Testis (tissue), 3 donors: ENCODE measurements around the gene COL5A2. TPM values are rescaled to one million over a fixed set of nuclear protein-coding genes. Genes with fewer than 3 reads are reported as not detected.
A peak's percentile ranks its signal among the peaks of the same experiment; 100 is the strongest.

Source experiments
- DNase-seq: peaks from one replicate; pipeline ENCODE4 v3.0.0-alpha.2; 2019
- H3K27ac ChIP-seq, 2 donors: fragments of 200-600 bp; sonication (generic); one replicate each; pipeline ENCODE4 v1.5.1; 2019
- H3K27me3 ChIP-seq: fragments of 200-600 bp; sonication (generic); one replicate; pipeline ENCODE4 v1.5.1; 2019
- H3K36me3 ChIP-seq: fragments of 200-600 bp; sonication (generic); one replicate; pipeline ENCODE4 v1.5.1; 2017; ENCODE audit warnings: low read depth; ENCODE audit errors: missing control alignments
- H3K4me1 ChIP-seq: fragments of 200-600 bp; sonication (generic); one replicate; pipeline ENCODE4 v1.5.1; 2019
- H3K4me3 ChIP-seq, 2 donors: fragments of 200-600 bp; sonication (generic); one replicate each; pipeline ENCODE4 v1.5.1; 2017 to 2019
- H3K9me3 ChIP-seq: fragments of 200-600 bp; sonication (generic); one replicate; pipeline ENCODE4 v1.5.1; 2017
- POLR2A ChIP-seq: fragments of 450-650 bp; IDR thresholded peaks from one replicate; pipeline ENCODE4 v1.6.1; 2017; ENCODE audit warnings: antibody characterized with exemption, mild to moderate bottlenecking, moderate library complexity
- WGBS, 2 donors: methylation state at CpG; one replicate each; pipeline ENCODE4 v1.1.5; 2018; 5-methylcytosine and 5-hydroxymethylcytosine counted together
- intact Hi-C: fragments of 100-400 bp; cut with DNase I; formaldehyde crosslinking; loops from one replicate; pipeline ENCODE4 v1.15.1; 2023; ENCODE audit warnings: low total_unique reads
- polyA plus RNA-seq: library from polyadenylated mRNA; stranded (reverse); fragments of 350-450 nt; fragmentation: Illumina TruSeq; extraction: RNeasy Lipid Tissue Mini Kit (QIAGEN cat#74804); gene quantifications from one replicate; pipeline ENCODE4 v1.2.3, GENCODE V29; 2014; ENCODE audit warnings: low read depth, low replicate concordance; ENCODE audit not compliant: insufficient read depth
- total RNA-seq, 2 donors: library from RNA; depleted of rRNA; stranded (reverse); fragments of >200 nt; gene quantifications; one replicate each; pipeline ENCODE4 v1.2.3, GENCODE V29; 2016
- TF ChIP-seq, protein P1 (sequence below), 3 experiments: fragments of 450-650 bp in 2 of 3; fragments of 200-600 bp in 1 of 3; sonication (generic) in 1 of 3; IDR thresholded peaks; one replicate each; pipeline ENCODE4 v1.5.1; 2016 to 2019; ENCODE audit warnings: antibody characterized with exemption in 3 of 3, mild to moderate bottlenecking in 2 of 3, moderate library complexity in 1 of 3

Gene COL5A2
- total and polyA plus RNA-seq, 3 donors from 2014 or later: 12.9 to 24.7 (median 15.7) TPM

GRCh38 chr2:189013031-189013430, 166.5 kb downstream of the COL5A2 start:
- no peaks in the 10 kb centered on the region for H3K27me3 ChIP-seq
- WGBS, 2 donors: 67 to 68% methylated on average over 3 of the region's 3 CpGs
- H3K4me3 ChIP-seq: no peak overlapping the region
- H3K4me1 ChIP-seq: no peaks in the 10 kb centered on the region
- DNase-seq: no peak
- no peak overlapping the region for H3K27ac ChIP-seq
- H3K36me3 ChIP-seq: no peaks in the 10 kb centered on the region
- TF ChIP-seq, protein P1, sequence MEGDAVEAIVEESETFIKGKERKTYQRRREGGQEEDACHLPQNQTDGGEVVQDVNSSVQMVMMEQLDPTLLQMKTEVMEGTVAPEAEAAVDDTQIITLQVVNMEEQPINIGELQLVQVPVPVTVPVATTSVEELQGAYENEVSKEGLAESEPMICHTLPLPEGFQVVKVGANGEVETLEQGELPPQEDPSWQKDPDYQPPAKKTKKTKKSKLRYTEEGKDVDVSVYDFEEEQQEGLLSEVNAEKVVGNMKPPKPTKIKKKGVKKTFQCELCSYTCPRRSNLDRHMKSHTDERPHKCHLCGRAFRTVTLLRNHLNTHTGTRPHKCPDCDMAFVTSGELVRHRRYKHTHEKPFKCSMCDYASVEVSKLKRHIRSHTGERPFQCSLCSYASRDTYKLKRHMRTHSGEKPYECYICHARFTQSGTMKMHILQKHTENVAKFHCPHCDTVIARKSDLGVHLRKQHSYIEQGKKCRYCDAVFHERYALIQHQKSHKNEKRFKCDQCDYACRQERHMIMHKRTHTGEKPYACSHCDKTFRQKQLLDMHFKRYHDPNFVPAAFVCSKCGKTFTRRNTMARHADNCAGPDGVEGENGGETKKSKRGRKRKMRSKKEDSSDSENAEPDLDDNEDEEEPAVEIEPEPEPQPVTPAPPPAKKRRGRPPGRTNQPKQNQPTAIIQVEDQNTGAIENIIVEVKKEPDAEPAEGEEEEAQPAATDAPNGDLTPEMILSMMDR (IDR thresholded peaks at IDR 0.05): no peak
- no peak for TF ChIP-seq POLR2A
- H3K9me3 ChIP-seq: no peaks in the 10 kb centered on the region
- intact Hi-C loops: no loop called here

- Histone ChIP-seq H3K27me3 (no peaks in the 10 kb centered on the region), H3K27ac (peak overlapping the region in 1 of 2 donors; percentile 6), H3K9me3 (no peaks in the 10 kb centered on the region), H3K36me3 (no peaks in the 10 kb centered on the region), H3K4me3 (no peak overlapping the region), H3K4me1 (no peaks in the 10 kb centered on the region)
- WGBS, 2 donors: 72 to 73% methylated on average over 1 of the region's 1 CpG
- no peak for TF ChIP-seq POLR2A
- TF ChIP-seq, protein P1 (IDR thresholded peaks at IDR 0.05): no peak
- DNase-seq: no peak
- intact Hi-C loops: no loop called here
Observed at GRCh38 chr2:189012351-189012750, 167.2 kb downstream of the COL5A2 start.

DNA sequence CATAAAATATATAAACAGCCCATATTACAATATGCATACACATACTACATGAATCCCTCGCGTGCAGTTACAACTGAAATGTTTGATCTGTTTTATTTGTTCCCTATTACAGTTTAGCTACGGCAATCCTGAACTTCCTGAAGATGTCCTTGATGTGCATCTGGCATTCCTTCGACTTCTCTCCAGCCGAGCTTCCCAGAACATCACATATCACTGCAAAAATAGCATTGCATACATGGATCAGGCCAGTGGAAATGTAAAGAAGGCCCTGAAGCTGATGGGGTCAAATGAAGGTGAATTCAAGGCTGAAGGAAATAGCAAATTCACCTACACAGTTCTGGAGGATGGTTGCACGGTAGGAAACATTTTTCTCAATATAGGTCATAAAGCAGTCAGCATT, 169.0 kb downstream of the COL5A2 start:
- no peaks in the 10 kb centered on the region for H3K36me3 ChIP-seq
- no peaks in the 10 kb centered on the region for H3K4me1 ChIP-seq
- no peak for DNase-seq
- no peaks in the 10 kb centered on the region for H3K9me3 ChIP-seq
- intact Hi-C loops: no loop called here
- H3K4me3 ChIP-seq: no peak overlapping the region
- WGBS, 2 donors: 44 to 46% methylated on average over 6 of the region's 6 CpGs
- no peak overlapping the region for H3K27ac ChIP-seq
- no peak for TF ChIP-seq POLR2A
- TF ChIP-seq, protein P1 (IDR thresholded peaks at IDR 0.05): no peak
- no peaks in the 10 kb centered on the region for H3K27me3 ChIP-seq

DNA sequence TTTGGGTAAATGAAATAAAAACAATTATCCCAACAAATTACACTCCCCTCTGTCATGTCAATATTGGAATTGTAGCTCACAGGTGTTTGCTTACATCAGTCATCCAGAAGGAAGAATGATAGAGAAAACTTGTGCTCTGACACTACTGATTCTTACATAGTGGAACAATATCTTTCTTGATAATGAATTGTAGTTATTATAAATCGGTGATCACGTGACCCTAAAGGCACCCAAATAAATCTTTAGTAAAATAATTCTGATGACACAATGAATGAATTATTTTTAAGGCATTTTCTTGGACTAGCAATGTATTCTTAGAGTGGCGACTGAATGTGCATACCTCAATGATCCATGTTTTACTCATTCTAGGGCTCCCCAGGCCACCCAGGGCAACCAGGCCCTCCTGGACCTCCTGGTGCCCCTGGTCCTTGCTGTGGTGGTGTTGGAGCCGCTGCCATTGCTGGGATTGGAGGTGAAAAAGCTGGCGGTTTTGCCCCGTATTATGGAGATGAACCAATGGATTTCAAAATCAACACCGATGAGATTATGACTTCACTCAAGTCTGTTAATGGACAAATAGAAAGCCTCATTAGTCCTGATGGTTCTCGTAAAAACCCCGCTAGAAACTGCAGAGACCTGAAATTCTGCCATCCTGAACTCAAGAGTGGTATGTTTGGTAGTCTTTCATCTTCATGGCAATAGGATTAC, 170.9 kb downstream of the COL5A2 start:
- DNase-seq: no peak
- no peak overlapping the region for H3K4me3 ChIP-seq
- TF ChIP-seq, protein P1 (IDR thresholded peaks at IDR 0.05): no peak
- no peak for TF ChIP-seq POLR2A
- H3K4me1 ChIP-seq: no peaks in the 10 kb centered on the region
- no peaks in the 10 kb centered on the region for H3K36me3 ChIP-seq
- no peaks in the 10 kb centered on the region for H3K27me3 ChIP-seq
- intact Hi-C loops: no loop called here
- H3K27ac ChIP-seq: no peak overlapping the region
- H3K9me3 ChIP-seq: no peaks in the 10 kb centered on the region
- WGBS, 2 donors: 92 to 94% methylated on average over 9 of the region's 9 CpGs

- intact Hi-C loops: no loop called here
- Histone ChIP-seq H3K4me3 (no peak overlapping the region), H3K27me3 (no peaks in the 10 kb centered on the region), H3K27ac (no peak overlapping the region), H3K9me3 (no peaks in the 10 kb centered on the region), H3K4me1 (no peaks in the 10 kb centered on the region), H3K36me3 (no peaks in the 10 kb centered on the region)
- DNase-seq: no peak
- WGBS, 2 donors: 52 to 56% methylated on average over 1 of the region's 1 CpG
- TF ChIP-seq, protein P1 (IDR thresholded peaks at IDR 0.05): no peak
- no peak for TF ChIP-seq POLR2A
Observed at GRCh38 chr2:189002079-189002478, 177.5 kb downstream of the COL5A2 start.
